ENCODE results near the gene FARP2.

The FARP2 gene

GRCh38 chr2:241324775-241325174 lies 31.3 kb upstream of the FARP2 start:
- no peak for DNase-seq

GRCh38 chr2:241325257-241325656 lies 30.8 kb upstream of the FARP2 start:
- DNase-seq: no peak

GRCh38 chr2:241329669-241330615 lies 26.1 kb upstream of the FARP2 start:
- DNase-seq: no peak

GRCh38 chr2:241330616-241330981 lies 25.5 kb upstream of the FARP2 start:
- DNase-seq: no peak

- no peak for DNase-seq
These were observed 21.3 kb upstream of the FARP2 start for GRCh38 chr2:241334813-241335212.

- no peak for DNase-seq
These were observed 16.1 kb upstream of the FARP2 start for GRCh38 chr2:241339839-241340630.

GRCh38 chr2:241340631-241341163 lies 15.4 kb upstream of the FARP2 start:
- DNase-seq: no peak

GRCh38 chr2:241344925-241345651 lies 11.0 kb upstream of the FARP2 start:
- DNase-seq: no peak

- no peak for DNase-seq
These were observed 6.1 kb upstream of the FARP2 start for GRCh38 chr2:241349941-241350340.

GRCh38 chr2:241350530-241350877 lies 5.6 kb upstream of the FARP2 start:
- DNase-seq: no peak

GRCh38 chr2:241350878-241351639 lies 5.0 kb upstream of the FARP2 start:
- no peak for DNase-seq

GRCh38 chr2:241351640-241352031 lies 4.4 kb upstream of the FARP2 start:
- no peak for DNase-seq

GRCh38 chr2:241352227-241352626 lies 3.9 kb upstream of the FARP2 start:
- no peak for DNase-seq

GRCh38 chr2:241354668-241355658 lies 1.1 kb upstream of the FARP2 start:
- peak; percentile 58 for DNase-seq

- no peak for DNase-seq
These were observed 781 bp downstream of the FARP2 start for GRCh38 chr2:241356871-241357260.

GRCh38 chr2:241357531-241357930 lies 1.4 kb downstream of the FARP2 start:
- DNase-seq: no peak

- DNase-seq: no peak
These were observed 2.4 kb downstream of the FARP2 start for GRCh38 chr2:241358470-241358869.

GRCh38 chr2:241359481-241360045 lies 3.5 kb downstream of the FARP2 start:
- DNase-seq: no peak

GRCh38 chr2:241363426-241363825 lies 7.3 kb downstream of the FARP2 start:
- no peak for DNase-seq

- no peak for DNase-seq
These were observed 8.7 kb downstream of the FARP2 start for GRCh38 chr2:241364781-241365180.

- DNase-seq: no peak
These were observed 10.6 kb downstream of the FARP2 start for GRCh38 chr2:241366678-241367077.

All from stimulated activated naive CD4-positive, alpha-beta T cell treated with Interleukin-2 at 50 U/mL for 16 hours (primary cell).